IgD-negative memory B cell (primary cell): ENCODE measurements around the gene LSM10. TPM values are rescaled to one million over a fixed set of nuclear protein-coding genes. Genes with fewer than 3 reads are reported as not detected.

Experiments
- H3K27ac Mint-ChIP-seq, 3 donors: one replicate each; pipeline ENCODE4 v1.8.0; 2020 to 2022; ENCODE audit warnings: mild to moderate bottlenecking in 3 of 3, mixed read lengths in 3 of 3, moderate library complexity in 1 of 3
- H3K27me3 Mint-ChIP-seq: one replicate; pipeline ENCODE4 v1.8.0; 2021; ENCODE audit warnings: mixed read lengths
- H3K36me3 Mint-ChIP-seq: one replicate; pipeline ENCODE4 v1.8.0; 2020; ENCODE audit warnings: mild to moderate bottlenecking, mixed read lengths
- H3K4me1 Mint-ChIP-seq, 3 donors: one replicate each; pipeline ENCODE4 v1.8.0; 2020 to 2022; ENCODE audit warnings: mixed read lengths in 3 of 3, mild to moderate bottlenecking in 1 of 3
- H3K4me3 Mint-ChIP-seq, 4 donors: one replicate each; pipeline ENCODE4 v1.8.0; 2020 to 2022; ENCODE audit warnings: mild to moderate bottlenecking in 4 of 4, mixed read lengths in 4 of 4, moderate library complexity in 3 of 4
- H3K9me3 Mint-ChIP-seq, 3 donors: one replicate each; pipeline ENCODE4 v1.8.0; 2020 to 2021; ENCODE audit warnings: mixed read lengths in 3 of 3, mild to moderate bottlenecking in 1 of 3
- polyA plus RNA-seq: library from polyadenylated mRNA; unstranded; fragments of 300-500 nt; fragmentation: Illumina TruSeq; gene quantifications from one replicate; pipeline ENCODE4 v1.2.3, GENCODE V29; 2021

LSM10 gene
- polyA plus RNA-seq, 1 donor from 2014 or later: 345 TPM

DNA sequence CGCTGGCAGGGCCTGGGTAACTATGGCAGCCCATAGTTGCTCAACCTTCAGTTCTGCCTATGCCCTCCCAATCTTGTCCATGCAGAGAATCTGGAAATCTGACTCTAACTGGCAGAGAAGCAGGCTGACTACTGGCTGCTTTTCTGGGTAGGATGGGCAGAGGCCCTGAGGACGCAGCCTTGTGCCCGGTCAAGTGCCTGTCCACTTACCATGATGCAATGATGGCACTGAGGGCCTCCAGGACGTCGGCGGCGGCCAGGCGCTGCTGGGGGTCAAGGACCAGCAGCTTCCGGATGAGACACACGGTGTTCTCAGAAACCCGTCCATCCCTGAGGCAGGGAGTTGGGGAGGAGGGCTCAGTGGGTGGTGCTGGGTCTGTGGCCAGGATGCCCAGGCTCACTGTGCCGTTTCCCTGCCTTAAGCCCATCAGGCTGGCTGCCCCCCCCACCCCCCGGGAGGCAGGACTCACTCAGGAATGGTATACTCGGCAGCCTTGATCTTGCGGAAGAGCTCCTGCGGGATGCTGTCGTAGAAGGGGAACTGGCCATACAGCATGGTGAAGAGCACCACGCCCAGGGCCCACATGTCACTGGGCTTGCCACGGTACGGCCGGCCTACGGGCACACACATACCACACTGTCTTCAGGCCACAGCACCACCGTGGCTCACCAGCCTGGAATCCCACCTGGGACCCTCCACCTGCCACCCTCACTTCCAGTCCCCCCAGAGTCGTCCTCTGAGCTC is 53.9 kb downstream of the LSM10 start:
- H3K9me3 Mint-ChIP-seq: no peaks in the 10 kb centered on the region
- H3K4me3 Mint-ChIP-seq: no peak overlapping the region
- H3K36me3 Mint-ChIP-seq: peaks cover 4% of the 10 kb centered on the region
- no peak overlapping the region for H3K27ac Mint-ChIP-seq
- peaks cover 0 to 6% (median 4%) of the 10 kb centered on the region in 3 donors for H3K4me1 Mint-ChIP-seq
- H3K27me3 Mint-ChIP-seq: no peaks in the 10 kb centered on the region

Other genes starting within 250 kb of the LSM10 start
- gene TRAPPC3, start 248.4 kb downstream of the LSM10 start, polyA plus RNA-seq: 101 TPM
- 11.4 TPM for gene MAP7D1, start 241.7 kb downstream of the LSM10 start, polyA plus RNA-seq
- 97.9 TPM for gene THRAP3, start 173.5 kb downstream of the LSM10 start, polyA plus RNA-seq
- 0.46 TPM for gene SH3D21, start 91.5 kb downstream of the LSM10 start, polyA plus RNA-seq
- not detected for gene EVA1B, start 74.3 kb downstream of the LSM10 start, polyA plus RNA-seq
- gene STK40, start 12.0 kb downstream of the LSM10 start, polyA plus RNA-seq: 88.5 TPM
- 0.74 TPM for gene OSCP1, start 52.5 kb upstream of the LSM10 start, polyA plus RNA-seq
- 72.0 TPM for gene MRPS15, start 66.5 kb upstream of the LSM10 start, polyA plus RNA-seq
- gene CSF3R, start 85.0 kb upstream of the LSM10 start, polyA plus RNA-seq: 1.9 TPM